Kidney capillary endothelial cell (primary cell): Measurements from ENCODE around the gene RICTOR.

ENCODE experiments used
- DNase-seq: peaks from one replicate; pipeline ENCODE4 v3.0.0-alpha.2; 2018; ENCODE audit warnings: low spot score

RICTOR gene

GRCh38 chr5:38938973-38939372 lies 135.2 kb downstream of the RICTOR start:
- no peak for DNase-seq

DNA sequence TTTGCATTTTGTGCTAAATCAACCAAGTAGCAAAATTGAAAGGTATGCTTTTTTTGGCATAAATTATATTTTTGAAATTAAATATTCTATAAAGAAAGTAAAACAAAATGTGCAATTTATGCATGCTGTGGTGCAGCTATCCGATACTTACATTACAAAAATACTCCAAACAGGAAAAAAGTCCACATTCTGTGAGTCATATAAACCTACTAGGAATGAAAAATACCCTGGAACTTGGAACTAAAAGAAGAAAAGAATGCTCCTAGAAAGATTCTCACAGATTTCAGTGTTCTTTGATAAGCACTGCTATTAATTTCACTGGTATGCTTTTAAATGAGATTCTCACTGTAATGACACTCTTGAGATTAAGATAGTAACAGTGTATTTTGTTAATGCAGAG lies 135.8 kb downstream of the RICTOR start:
- DNase-seq: no peak

DNA sequence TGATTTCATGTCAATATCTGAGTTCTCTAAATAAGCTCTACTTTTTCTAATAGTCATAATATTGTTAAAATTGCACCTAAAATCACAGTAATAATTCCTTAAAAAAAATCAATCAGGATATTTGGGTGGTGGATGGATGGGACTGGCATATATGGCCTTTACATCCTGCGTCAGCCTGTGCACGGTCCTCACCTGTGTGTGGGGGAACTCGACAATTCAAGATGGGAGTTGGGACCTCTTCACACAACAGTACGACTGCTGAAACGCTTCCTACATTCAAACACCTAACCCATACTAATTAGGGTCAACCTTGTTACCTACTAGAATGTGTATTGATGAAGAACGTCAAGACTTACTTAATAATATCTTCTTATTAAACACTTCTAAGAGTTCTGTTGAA lies 137.9 kb downstream of the RICTOR start:
- no peak for DNase-seq

- no peak for DNase-seq
These were observed 138.8 kb downstream of the RICTOR start for GRCh38 chr5:38935437-38935836.

DNA sequence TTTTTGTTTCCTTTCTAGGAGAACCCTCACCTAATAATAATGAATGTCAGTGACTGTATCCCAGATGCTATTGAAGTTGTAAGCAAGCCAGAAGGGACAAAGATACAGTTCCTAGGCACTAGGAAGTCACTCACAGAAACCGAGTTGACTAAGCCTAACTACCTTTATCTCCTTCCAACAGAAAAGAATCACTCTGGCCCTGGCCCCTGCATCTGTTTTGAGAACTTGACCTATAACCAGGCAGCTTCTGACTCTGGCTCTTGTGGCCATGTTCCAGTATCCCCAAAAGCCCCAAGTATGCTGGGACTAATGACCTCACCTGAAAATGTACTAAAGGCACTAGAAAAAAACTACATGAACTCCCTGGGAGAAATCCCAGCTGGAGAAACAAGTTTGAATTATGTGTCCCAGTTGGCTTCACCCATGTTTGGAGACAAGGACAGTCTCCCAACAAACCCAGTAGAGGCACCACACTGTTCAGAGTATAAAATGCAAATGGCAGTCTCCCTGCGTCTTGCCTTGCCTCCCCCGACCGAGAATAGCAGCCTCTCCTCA lies 141.3 kb downstream of the RICTOR start:
- no peak for DNase-seq

GRCh38 chr5:38931731-38932130 lies 142.5 kb downstream of the RICTOR start:
- no peak for DNase-seq

DNA sequence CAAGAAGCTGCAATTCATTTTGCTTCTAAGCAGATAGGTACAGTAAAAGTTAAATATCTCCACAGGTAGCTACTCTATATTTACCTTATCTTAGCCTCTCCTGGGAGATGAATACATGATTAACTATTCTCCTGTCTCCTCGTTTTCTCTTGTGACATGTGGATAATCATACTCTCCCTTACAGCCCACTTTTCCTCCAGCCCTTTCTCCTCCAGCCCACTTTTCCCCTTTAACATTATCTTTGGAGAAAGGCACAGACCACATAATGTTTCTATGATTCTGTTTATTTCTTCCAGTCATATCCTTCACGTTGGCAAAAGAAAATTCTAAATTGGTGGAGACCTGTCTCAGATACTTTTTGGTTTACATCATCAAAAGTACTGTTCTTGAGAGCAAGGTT lies 144.4 kb downstream of the RICTOR start:
- DNase-seq: no peak

DNA sequence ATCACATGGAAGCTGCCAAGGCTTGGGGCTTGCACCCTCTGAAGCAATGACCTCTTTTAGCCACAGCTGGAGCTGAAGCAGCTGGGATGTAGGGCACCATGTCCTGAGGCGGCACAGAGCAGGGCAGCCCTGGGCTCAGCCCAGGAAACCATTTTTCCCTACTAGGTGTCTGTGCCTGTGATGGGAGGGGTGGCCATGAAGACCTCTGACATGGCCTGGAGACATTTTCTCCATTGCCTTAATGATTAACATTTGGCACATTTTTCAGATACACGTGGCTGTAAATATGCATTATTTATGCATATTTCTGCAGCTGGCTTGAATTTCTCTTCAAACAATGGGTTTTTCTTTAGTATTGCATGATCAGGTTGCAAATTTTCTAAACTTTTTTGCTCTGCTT lies 146.7 kb downstream of the RICTOR start:
- no peak for DNase-seq

GRCh38 chr5:38926121-38926520 lies 148.1 kb downstream of the RICTOR start:
- DNase-seq: peak; percentile 9

DNA sequence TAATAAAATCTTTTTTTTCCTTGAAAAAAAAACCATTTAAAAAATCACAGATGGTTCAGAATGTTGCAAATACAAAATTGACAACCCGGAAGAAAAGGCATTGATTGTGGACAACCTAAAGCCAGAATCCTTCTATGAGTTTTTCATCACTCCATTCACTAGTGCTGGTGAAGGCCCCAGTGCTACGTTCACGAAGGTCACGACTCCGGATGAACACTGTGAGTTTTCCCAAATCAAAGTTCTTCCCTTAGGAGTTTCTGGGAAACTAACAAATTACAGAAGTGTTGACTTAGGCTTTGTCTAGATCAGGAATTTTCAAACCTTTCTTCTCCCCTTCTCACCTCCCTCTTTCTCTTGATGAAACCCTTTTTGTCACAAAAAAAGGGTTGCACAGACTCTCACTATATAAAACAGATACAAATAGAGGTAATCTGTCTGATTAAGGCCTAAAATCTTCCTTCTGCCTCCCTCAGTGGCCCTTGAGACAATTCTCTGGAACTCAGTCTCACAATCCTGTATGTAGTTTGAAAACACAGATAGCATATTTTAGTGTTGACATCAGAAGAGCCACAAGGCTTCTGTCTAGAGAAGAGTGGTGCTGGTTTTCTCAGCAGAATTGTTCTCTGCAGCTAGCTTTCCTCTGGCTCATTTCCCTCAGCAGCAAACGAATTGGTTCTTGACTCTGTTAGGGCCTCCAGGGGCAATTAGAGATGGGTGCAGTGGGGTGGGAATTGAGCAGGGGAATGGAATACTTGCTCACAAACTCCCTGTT lies 148.9 kb downstream of the RICTOR start:
- peak; percentile 7 for DNase-seq

GRCh38 chr5:38923661-38924451 lies 150.3 kb downstream of the RICTOR start:
- no peak for DNase-seq

GRCh38 chr5:38922199-38922598 lies 152.0 kb downstream of the RICTOR start:
- peak; percentile 67 for DNase-seq

GRCh38 chr5:38921174-38921573 lies 153.0 kb downstream of the RICTOR start:
- no peak for DNase-seq

- no peak for DNase-seq
These were observed 157.4 kb downstream of the RICTOR start for GRCh38 chr5:38916802-38917201.

DNA sequence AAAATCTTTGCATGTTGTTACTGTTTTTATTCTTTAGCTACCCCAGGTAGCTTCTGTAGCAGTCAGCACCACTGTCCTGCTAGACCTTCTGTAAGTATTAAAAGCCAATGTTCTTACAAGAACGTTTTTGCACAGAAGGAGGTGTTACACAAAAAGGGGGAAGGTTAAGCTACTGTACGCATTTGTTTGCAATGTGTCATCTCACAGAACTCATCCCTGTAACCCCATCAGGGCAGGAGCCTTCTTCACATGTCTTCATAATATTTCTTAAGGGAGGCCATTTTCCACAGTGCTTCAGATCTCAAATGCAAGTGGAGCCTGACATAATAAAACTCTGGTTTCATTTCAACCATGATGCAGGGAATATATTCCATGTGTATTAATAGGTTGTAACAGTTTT lies 160.5 kb downstream of the RICTOR start:
- DNase-seq: no peak

GRCh38 chr5:38911933-38912332 lies 162.3 kb downstream of the RICTOR start:
- no peak for DNase-seq

DNA sequence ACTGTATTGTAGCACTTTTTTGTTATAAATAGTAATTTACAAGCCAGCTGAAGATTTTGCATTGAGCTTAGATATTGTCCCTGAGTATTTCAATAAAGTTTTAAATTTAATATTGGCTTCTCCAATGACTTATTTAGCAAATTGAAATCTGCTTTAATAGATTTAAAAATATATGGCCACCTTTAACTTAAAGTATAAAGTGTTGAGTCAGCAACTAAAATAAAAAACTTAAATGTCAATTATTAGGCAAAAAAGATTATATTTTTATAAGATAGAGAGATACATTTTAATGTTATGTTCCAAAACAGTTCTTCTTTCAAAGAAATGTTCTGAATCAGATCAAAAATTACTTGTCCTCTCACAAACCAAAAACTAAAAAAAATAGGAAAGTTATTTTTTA lies 167.7 kb downstream of the RICTOR start:
- no peak for DNase-seq

DNA sequence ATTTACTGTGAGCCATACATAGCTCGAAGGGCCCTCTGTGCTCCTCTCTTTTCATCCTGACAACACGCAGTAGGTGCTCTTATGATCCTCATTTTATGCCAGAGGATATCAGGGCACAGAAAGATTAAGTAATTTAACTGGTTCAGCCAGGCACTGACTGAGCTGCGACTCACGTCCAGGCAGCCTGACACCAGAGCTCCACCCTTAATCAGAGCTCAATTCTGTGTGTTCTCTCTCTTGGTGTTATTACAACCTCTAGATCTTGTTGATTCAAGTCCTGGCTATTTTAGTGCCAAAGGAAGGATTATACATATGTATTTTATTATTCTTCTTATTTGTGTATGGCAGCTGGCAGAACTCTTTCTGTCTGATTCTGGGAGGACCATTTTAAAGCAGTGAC lies 168.7 kb downstream of the RICTOR start:
- no peak for DNase-seq

GRCh38 chr5:38899936-38900335 lies 174.3 kb downstream of the RICTOR start:
- no peak for DNase-seq

GRCh38 chr5:38896760-38897159 lies 177.4 kb downstream of the RICTOR start:
- no peak for DNase-seq

DNA sequence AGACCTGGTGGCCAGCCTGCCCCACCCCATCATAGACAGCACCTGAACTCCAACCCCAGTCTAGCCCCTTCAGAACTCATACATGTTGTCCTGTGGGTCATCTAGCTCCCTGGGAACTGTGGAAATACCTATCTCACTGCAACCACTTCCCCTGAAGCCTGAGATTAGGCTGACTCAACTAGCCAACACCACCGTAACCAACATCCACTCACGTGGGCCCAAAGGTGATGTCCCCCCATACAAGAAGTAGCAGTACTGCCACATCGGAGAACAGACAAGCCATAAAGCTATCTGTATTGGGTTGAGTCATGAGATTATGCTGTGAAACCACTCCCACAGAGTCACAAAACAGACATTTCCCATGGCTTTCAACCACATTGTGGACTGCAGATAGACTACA lies 181.8 kb downstream of the RICTOR start:
- no peak for DNase-seq

GRCh38 chr5:38891563-38891962 lies 182.6 kb downstream of the RICTOR start:
- DNase-seq: no peak

DNA sequence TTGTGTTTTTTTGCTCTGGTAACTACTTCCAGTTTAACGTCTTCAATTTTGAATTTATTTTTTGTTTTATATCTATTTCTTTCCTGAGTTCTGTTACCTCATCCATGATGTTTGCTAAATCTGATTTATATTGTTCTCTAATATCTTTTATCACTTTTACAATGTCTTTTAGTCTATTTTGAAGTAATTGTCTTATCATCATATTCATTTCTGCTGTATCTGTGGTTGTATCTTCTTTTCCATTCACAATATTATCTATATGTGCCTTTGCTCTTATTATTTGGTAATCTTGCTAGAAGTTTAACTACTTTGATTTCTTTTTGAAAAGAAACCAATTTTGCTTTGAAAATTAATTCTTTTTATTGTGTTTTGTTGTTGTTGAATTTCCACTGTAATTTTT lies 184.8 kb downstream of the RICTOR start:
- DNase-seq: no peak
